HepG2 (cell line): ENCODE results near the gene GUK1.

Source experiments
- BORCS8-MEF2B ChIP-seq: sonication (generic); formaldehyde crosslinking; IDR thresholded peaks from 2 replicates; pipeline ENCODE4 v1.8.0; 2022; ENCODE audit warnings: mild to moderate bottlenecking, missing genetic modification reagents
- CREB1 ChIP-seq, 2 experiments: fragments of 450-650 bp in 1 of 2; IDR thresholded peaks; 2 replicates each; pipeline ENCODE4 v1.6.1; 2016 to 2017; ENCODE audit warnings: control low read depth in 1 of 2, mild to moderate bottlenecking in 1 of 2, missing compliant biosample characterization in 1 of 2, missing genetic modification characterization in 1 of 2
- FOSL2 ChIP-seq: sonication (generic); formaldehyde crosslinking; IDR thresholded peaks from 2 replicates; pipeline ENCODE4 v1.4.0; 2020; ENCODE audit warnings: missing genetic modification reagents
- FOXP4 ChIP-seq: sonication (generic); formaldehyde crosslinking; IDR thresholded peaks from 2 replicates; pipeline ENCODE4 v1.4.0; 2020; ENCODE audit warnings: missing genetic modification reagents
- KDM1A ChIP-seq: IDR thresholded peaks from 2 replicates; pipeline ENCODE4 v1.6.1; 2016; ENCODE audit warnings: missing compliant biosample characterization
- NR2C2 ChIP-seq: sonication (generic); formaldehyde crosslinking; IDR thresholded peaks from 2 replicates; pipeline ENCODE4 v1.4.0; 2020; ENCODE audit warnings: missing genetic modification reagents, mild to moderate bottlenecking, moderate library complexity, borderline replicate concordance
- SIN3B ChIP-seq: fragments of 150-350 bp; IDR thresholded peaks from 2 replicates; pipeline ENCODE4 v1.6.1; 2014; ENCODE audit warnings: low read length
- SMAD1 ChIP-seq: sonication (generic); formaldehyde crosslinking; IDR thresholded peaks from 2 replicates; pipeline ENCODE4 v1.4.0; 2020; ENCODE audit warnings: missing genetic modification reagents, low read depth, mild to moderate bottlenecking, borderline replicate concordance
- SNAPC2 ChIP-seq: sonication (generic); formaldehyde crosslinking; IDR thresholded peaks from 2 replicates; pipeline ENCODE4 v1.8.1; 2022; ENCODE audit warnings: mild to moderate bottlenecking, missing genetic modification reagents
- SP1 ChIP-seq, 2 experiments: fragments of 450-650 bp in 1 of 2; sonication (generic) in 1 of 2; formaldehyde crosslinking in 1 of 2; IDR thresholded peaks; 2 replicates each; pipeline versions ENCODE4 v1.4.0 to v1.6.1; 2016 to 2020; ENCODE audit warnings: missing genetic modification reagents in 1 of 2
- SRSF9 ChIP-seq: fragments of 200-400 bp; formaldehyde crosslinking; IDR thresholded peaks from 2 replicates; pipeline ENCODE4 v1.6.1; 2018; ENCODE audit warnings: borderline replicate concordance, mild to moderate bottlenecking, low read depth, low read length; ENCODE audit not compliant: insufficient read depth, poor library complexity, severe bottlenecking
- ZBTB7A ChIP-seq: sonication (generic); formaldehyde crosslinking; IDR thresholded peaks from 2 replicates; pipeline ENCODE4 v1.8.0; 2022; ENCODE audit warnings: mild to moderate bottlenecking, missing genetic modification reagents
- ZNF546 ChIP-seq: sonication (generic); formaldehyde crosslinking; conservative IDR thresholded peaks from 2 replicates; pipeline ENCODE4 v1.8.1; 2023; ENCODE audit warnings: mild to moderate bottlenecking, missing genetic modification reagents

GRCh38 chr1:228169345-228169744, 29.3 kb downstream of the GUK1 start:
- TF ChIP-seq SRSF9: no peak
- TF ChIP-seq ZNF546 (CRISPR knock-in tag): no peak
- TF ChIP-seq KDM1A: no peak
- no peak for TF ChIP-seq BORCS8-MEF2B
- no peak for TF ChIP-seq FOXP4
- no peak for TF ChIP-seq SIN3B
- no peak for TF ChIP-seq SMAD1 (CRISPR knock-in tag)
- no peak for TF ChIP-seq SNAPC2
- TF ChIP-seq FOSL2 (CRISPR knock-in tag): no peak
- TF ChIP-seq SP1 (IDR thresholded peaks at IDR 0.05): no peak
- TF ChIP-seq SP1 (CRISPR knock-in tag; IDR thresholded peaks at IDR 0.05): no peak
- TF ChIP-seq ZBTB7A (CRISPR knock-in tag): no peak
- no peak for TF ChIP-seq CREB1 (IDR thresholded peaks at IDR 0.05)
- TF ChIP-seq CREB1 (CRISPR knock-in tag; IDR thresholded peaks at IDR 0.05): no peak
- no peak for TF ChIP-seq NR2C2 (CRISPR knock-in tag)
